OCI-M1 (cell line): Measurements from ENCODE around the gene FAM98B.

Source experiments
- DNase-seq: peaks from one replicate; lab custom pipeline; 2025; lab: John Stamatoyannopoulos, UW

Gene FAM98B

GRCh38 chr15:38508647-38509046, 54.7 kb downstream of the FAM98B start:
- peak; percentile 56 for DNase-seq

GRCh38 chr15:38509152-38509551, 55.2 kb downstream of the FAM98B start:
- DNase-seq = no peak

- DNase-seq = peak; percentile 2
These were observed 59.0 kb downstream of the FAM98B start for GRCh38 chr15:38512901-38513300.

GRCh38 chr15:38514601-38515000, 60.7 kb downstream of the FAM98B start:
- no peak for DNase-seq

- peak; percentile 1 for DNase-seq
These were observed 62.7 kb downstream of the FAM98B start for GRCh38 chr15:38516626-38517025.

- no peak for DNase-seq
These were observed 63.5 kb downstream of the FAM98B start for GRCh38 chr15:38517312-38517975.

GRCh38 chr15:38518084-38518483, 64.2 kb downstream of the FAM98B start:
- no peak for DNase-seq

- DNase-seq = no peak
These were observed 66.1 kb downstream of the FAM98B start for GRCh38 chr15:38520035-38520434.

- DNase-seq = no peak
These were observed 67.4 kb downstream of the FAM98B start for GRCh38 chr15:38521316-38521715.

- DNase-seq = no peak
These were observed 69.0 kb downstream of the FAM98B start for GRCh38 chr15:38522922-38523321.

- DNase-seq = no peak
These were observed 70.2 kb downstream of the FAM98B start for GRCh38 chr15:38524156-38524555.

- DNase-seq = no peak
These were observed 71.6 kb downstream of the FAM98B start for GRCh38 chr15:38525489-38525888.

GRCh38 chr15:38526158-38526557, 72.2 kb downstream of the FAM98B start:
- no peak for DNase-seq

GRCh38 chr15:38528294-38528693, 74.4 kb downstream of the FAM98B start:
- no peak for DNase-seq

- no peak for DNase-seq
These were observed 76.2 kb downstream of the FAM98B start for GRCh38 chr15:38530113-38530512.

GRCh38 chr15:38531509-38531908, 77.6 kb downstream of the FAM98B start:
- peak; percentile 3 for DNase-seq

GRCh38 chr15:38532728-38533127, 78.8 kb downstream of the FAM98B start:
- peak; percentile 3 for DNase-seq

- DNase-seq = no peak
These were observed 79.5 kb downstream of the FAM98B start for GRCh38 chr15:38533416-38533915.

GRCh38 chr15:38533926-38534325, 80.0 kb downstream of the FAM98B start:
- DNase-seq = no peak

GRCh38 chr15:38534691-38535090, 80.8 kb downstream of the FAM98B start:
- DNase-seq = no peak

GRCh38 chr15:38535491-38536200, 81.7 kb downstream of the FAM98B start:
- no peak for DNase-seq

- DNase-seq = peak; percentile 11
These were observed 82.3 kb downstream of the FAM98B start for GRCh38 chr15:38536201-38536676.
